ENCODE measurements around the gene CEP85L. TPM values are rescaled to one million over a fixed set of nuclear protein-coding genes. Genes with fewer than 3 reads are reported as not detected.

CEP85L gene
- total RNA-seq, 1 donor from 2014 or later = 11.0 TPM

DNA sequence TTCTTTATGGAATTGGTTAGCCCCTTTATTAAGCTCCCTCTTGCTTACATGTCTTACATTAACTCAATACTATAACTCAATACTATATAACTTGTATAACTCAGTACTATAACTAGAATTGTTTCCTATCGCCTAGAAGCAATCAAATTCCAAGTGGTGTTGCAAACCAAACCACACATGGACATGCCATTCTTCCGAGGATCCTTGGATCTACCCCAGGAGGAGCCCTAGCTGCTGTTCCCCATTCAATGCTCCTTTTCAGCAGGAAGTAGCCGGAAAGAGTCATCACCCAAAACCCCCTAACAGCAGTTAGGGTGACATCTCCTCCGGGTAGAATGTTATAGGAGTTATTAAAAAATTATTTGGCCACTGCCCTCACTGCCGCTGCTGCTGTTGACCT lies 62.8 kb downstream of the CEP85L start:
- H3K27me3 ChIP-seq (ENCODE audit: low read depth) = no peaks in the 10 kb centered on the region

DNA sequence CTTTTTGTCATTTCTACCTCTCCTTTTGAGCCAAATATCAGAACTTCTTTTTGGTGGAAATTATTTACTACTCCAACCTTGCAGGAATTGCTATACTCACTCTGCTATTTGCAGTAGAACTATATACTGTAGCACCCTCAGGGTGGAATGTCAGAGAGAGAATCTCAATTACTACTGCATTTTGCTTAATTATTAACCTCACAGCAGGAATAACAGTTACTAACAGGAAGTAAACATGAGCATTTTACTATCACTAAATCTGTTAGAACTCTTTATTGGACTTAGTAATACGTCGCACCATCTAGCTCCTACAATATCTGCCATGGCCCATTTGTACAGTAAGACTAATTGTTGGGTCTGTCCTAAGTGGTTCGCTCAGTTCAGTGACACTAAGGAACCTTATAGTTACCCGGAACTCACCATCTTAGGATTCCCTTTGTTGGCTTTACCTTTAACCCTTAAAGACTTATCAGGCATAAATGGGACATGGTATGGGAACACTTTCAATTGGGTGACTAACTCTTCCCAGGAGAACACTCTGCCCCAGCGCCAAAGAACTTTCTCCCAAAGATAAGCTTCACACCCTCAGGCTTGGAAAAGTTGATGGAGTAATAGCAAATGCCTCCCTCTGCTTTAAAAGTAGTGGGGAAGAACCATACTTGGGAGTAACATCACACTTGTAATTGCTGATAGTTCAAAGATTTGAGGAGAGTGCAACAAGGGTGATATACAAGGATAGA lies 64.5 kb downstream of the CEP85L start:
- H3K36me3 ChIP-seq = no peaks in the 10 kb centered on the region
- TF ChIP-seq, protein P1, sequence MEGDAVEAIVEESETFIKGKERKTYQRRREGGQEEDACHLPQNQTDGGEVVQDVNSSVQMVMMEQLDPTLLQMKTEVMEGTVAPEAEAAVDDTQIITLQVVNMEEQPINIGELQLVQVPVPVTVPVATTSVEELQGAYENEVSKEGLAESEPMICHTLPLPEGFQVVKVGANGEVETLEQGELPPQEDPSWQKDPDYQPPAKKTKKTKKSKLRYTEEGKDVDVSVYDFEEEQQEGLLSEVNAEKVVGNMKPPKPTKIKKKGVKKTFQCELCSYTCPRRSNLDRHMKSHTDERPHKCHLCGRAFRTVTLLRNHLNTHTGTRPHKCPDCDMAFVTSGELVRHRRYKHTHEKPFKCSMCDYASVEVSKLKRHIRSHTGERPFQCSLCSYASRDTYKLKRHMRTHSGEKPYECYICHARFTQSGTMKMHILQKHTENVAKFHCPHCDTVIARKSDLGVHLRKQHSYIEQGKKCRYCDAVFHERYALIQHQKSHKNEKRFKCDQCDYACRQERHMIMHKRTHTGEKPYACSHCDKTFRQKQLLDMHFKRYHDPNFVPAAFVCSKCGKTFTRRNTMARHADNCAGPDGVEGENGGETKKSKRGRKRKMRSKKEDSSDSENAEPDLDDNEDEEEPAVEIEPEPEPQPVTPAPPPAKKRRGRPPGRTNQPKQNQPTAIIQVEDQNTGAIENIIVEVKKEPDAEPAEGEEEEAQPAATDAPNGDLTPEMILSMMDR (IDR thresholded peaks at IDR 0.05) = no peak
- H3K27me3 ChIP-seq (ENCODE audit: low read depth) = no peaks in the 10 kb centered on the region
- no peak overlapping the region for H3K27ac ChIP-seq
- H3K4me1 ChIP-seq = peaks cover 17% of the 10 kb centered on the region
- intact Hi-C loops (cut with DNase I) = no loop called here
- no peak overlapping the region for H3K4me3 ChIP-seq
- DNase-seq (no peak), ATAC-seq (no peak)
- H3K9me3 ChIP-seq = no peaks in the 10 kb centered on the region

More for the DNA sequence above, 62.8 kb downstream of the CEP85L start:
- Histone ChIP-seq H3K36me3 (no peaks in the 10 kb centered on the region), H3K27ac (no peak overlapping the region), H3K4me1 (peaks cover 15% of the 10 kb centered on the region), H3K4me3 (no peak overlapping the region), H3K9me3 (no peaks in the 10 kb centered on the region)
- intact Hi-C loops (cut with DNase I) = no loop called here
- ATAC-seq (no peak), DNase-seq (no peak)
- TF ChIP-seq, protein P1 (IDR thresholded peaks at IDR 0.05) = no peak

DNA sequence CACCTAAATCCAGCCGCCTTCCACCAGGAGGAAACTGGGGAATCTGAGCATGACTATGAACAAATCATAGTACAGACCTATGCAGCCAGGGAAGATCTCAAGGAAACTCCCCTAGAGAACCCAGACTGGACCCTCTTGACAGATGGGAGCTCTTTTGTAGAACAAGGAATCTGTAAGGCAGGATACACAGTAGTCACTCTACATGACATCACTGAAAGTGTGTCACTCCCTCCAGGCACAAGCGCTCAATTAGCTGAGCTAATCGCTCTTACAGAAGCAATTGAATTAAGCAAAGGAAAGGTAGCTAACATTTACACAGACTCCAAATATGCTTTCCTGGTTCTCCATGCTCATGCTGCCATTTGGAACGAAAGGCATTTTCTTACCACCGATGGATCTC lies 66.5 kb downstream of the CEP85L start:
- Histone ChIP-seq H3K4me1 (peaks cover 25% of the 10 kb centered on the region), H3K4me3 (no peak overlapping the region), H3K9me3 (no peaks in the 10 kb centered on the region), H3K36me3 (no peaks in the 10 kb centered on the region), H3K27me3 (ENCODE audit: low read depth) (no peaks in the 10 kb centered on the region), H3K27ac (no peak overlapping the region)
- DNase-seq (no peak), ATAC-seq (no peak)
- TF ChIP-seq, protein P1 (IDR thresholded peaks at IDR 0.05) = no peak
- intact Hi-C loops (cut with DNase I) = no loop called here

DNA sequence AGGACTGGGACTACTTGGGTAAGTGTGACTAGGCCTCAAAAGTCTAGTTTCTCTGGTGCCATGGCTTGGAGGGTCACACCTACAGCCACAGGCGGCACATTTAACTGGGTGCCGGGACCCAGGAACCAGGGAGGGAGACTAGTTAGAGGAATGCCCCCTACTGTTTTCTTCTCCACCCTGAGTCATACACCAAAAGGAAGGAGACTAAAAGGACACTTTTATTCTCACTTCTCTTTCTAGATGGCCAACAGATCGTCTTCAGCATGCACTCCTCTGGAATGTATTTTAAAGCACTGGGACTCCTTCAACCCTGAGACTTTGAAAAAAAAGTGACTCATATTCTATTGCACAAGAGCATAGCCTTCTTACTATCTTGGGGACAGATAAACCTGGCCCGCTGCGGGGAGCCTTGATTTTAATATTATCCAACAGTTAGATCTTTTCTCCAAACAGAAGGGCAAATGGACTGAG lies 69.9 kb downstream of the CEP85L start:
- Histone ChIP-seq H3K27ac (no peak overlapping the region), H3K9me3 (peaks cover 13% of the 10 kb centered on the region), H3K4me3 (no peak overlapping the region), H3K4me1 (peaks cover 17% of the 10 kb centered on the region), H3K36me3 (no peaks in the 10 kb centered on the region), H3K27me3 (ENCODE audit: low read depth) (no peaks in the 10 kb centered on the region)
- ATAC-seq = peak; percentile 49 to 62
- TF ChIP-seq, protein P1 (IDR thresholded peaks at IDR 0.05) = no peak
- no peak for DNase-seq
- intact Hi-C loops (cut with DNase I) = no loop called here

DNA sequence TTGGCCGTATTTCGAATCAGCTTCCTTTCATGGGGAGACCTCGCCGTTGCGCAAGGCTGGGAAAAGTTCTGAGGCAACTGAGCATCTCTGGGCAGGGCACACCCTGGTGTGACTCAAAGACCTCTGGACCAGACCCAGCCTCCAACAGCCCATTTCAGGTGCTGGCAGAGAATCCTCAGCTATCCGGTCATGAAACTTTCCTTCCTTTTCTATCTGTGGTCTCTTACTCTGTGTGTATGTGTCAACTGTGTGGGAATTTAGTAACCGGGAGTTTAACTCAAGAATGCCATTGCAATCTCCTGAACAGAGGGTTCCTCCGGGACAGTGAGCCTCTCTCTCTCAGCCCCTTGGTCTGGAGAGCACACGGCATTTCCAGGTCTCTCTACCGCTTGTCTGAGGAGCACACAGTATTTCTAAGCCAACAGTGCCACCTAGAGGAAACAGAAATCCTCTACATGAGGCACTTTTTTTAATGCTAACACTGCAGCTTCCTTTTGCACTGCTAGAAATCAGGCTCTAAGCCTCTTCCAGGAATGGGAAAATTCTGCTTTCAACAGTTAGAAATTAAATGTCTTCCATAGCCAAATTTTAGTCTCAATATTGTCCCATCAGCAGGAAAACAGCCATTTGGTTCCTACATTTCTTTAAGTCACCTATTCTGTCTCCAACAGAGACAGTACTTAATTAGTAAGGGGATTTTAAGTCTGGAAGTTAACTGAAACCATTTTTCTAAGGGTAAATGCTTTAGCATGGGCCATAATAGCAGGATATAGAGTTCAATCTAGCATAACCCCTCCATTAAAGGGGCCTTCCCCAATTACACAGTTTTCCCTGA lies 70.6 kb downstream of the CEP85L start:
- Histone ChIP-seq H3K4me3 (no peak overlapping the region), H3K9me3 (peaks cover 18% of the 10 kb centered on the region), H3K27me3 (ENCODE audit: low read depth) (no peaks in the 10 kb centered on the region), H3K27ac (no peak overlapping the region), H3K4me1 (peaks cover 17% of the 10 kb centered on the region), H3K36me3 (no peaks in the 10 kb centered on the region)
- ATAC-seq (peak; percentile 91), DNase-seq (no peak)
- TF ChIP-seq, protein P1 (IDR thresholded peaks at IDR 0.05) = peak; percentile 78
- intact Hi-C loops (cut with DNase I) = no loop called here

Data from lower lobe of right lung (tissue), 2 donors.